ENCODE data around the gene CSMD2.

- TF ChIP-seq FOXM1 (IDR thresholded peaks at IDR 0.05; ENCODE audit: borderline replicate concordance) (no peak), SUZ12 (IDR thresholded peaks at IDR 0.05) (no peak), SP1 (IDR thresholded peaks at IDR 0.05) (no peak), ELF4 (IDR thresholded peaks at IDR 0.05) (no peak), HDGF (IDR thresholded peaks at IDR 0.05; ENCODE audit: borderline replicate concordance) (no peak), FOXA1 (IDR thresholded peaks at IDR 0.05) (no peak), NFRKB (IDR thresholded peaks at IDR 0.05) (no peak), TARDBP (IDR thresholded peaks at IDR 0.05) (no peak)
Measured at GRCh38 chr1:33908324-33908956, 256.6 kb downstream of the CSMD2 start.

Measured in HEK293T (cell line).